GM12874 (cell line): ENCODE measurements around the gene NLRC3.

ENCODE experiments used
- TF ChIP-seq, protein P1 (sequence below): IDR thresholded peaks from 2 replicates; pipeline ENCODE4 v1.5.1; 2011; ENCODE audit warnings: low read depth, mild to moderate bottlenecking, control low read depth, low read length, moderate library complexity; ENCODE audit not compliant: insufficient read depth

The NLRC3 gene

GRCh38 chr16:3611146-3611975, 34.2 kb upstream of the NLRC3 start, which contains the start of gene SLX4:
TSS of gene SLX4 (minus strand) at chr16:3611606. CDS start at chr16:3608964, 2,642 bp downstream.
- TF ChIP-seq, protein P1, sequence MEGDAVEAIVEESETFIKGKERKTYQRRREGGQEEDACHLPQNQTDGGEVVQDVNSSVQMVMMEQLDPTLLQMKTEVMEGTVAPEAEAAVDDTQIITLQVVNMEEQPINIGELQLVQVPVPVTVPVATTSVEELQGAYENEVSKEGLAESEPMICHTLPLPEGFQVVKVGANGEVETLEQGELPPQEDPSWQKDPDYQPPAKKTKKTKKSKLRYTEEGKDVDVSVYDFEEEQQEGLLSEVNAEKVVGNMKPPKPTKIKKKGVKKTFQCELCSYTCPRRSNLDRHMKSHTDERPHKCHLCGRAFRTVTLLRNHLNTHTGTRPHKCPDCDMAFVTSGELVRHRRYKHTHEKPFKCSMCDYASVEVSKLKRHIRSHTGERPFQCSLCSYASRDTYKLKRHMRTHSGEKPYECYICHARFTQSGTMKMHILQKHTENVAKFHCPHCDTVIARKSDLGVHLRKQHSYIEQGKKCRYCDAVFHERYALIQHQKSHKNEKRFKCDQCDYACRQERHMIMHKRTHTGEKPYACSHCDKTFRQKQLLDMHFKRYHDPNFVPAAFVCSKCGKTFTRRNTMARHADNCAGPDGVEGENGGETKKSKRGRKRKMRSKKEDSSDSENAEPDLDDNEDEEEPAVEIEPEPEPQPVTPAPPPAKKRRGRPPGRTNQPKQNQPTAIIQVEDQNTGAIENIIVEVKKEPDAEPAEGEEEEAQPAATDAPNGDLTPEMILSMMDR, result no peak

- TF ChIP-seq, protein P1, result no peak
Observed at GRCh38 chr16:3610698-3611145, 33.5 kb upstream of the NLRC3 start.

- TF ChIP-seq, protein P1, result no peak
Observed at GRCh38 chr16:3609895-3610697, 32.9 kb upstream of the NLRC3 start.

DNA sequence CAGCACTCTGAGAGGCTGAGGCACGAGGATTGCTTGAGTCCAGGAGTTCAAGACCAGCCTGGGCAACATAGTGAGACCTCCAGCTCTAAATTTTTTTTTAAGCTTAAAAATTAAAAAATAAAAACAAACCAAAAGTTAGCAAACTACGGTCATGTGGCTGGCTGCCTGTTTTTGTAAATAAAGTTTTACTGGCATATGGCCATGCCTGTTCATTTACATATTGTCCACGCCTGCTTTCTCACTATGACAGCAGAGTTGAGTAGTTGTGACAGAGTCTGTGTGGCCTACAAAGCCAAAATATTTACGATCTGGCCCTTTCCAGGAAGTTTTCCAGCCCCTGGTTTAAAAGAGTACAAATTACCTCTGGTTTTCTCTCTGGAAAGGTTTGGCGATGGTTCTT, 30.9 kb upstream of the NLRC3 start:
- TF ChIP-seq, protein P1, result no peak

GRCh38 chr16:3607634-3608033, 30.4 kb upstream of the NLRC3 start:
- TF ChIP-seq, protein P1, result no peak

DNA sequence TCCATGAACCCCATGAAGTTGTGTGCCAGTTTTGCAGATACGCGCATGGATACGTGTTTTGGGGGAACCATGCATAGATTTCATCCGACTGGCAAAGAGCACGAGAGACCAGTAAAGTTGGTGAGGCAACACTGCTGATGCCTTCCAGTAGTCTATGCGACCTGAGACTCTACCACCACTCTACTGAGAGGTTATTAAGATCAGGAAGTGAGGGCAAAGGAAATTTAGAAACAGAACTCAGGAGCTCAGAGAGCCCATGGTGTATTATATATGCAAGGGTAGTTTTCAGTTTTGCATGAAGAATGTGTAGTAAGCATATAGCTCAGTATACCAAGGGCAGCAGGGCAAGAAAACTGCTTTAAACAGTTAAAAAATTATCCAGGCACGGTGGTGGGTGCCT, 30.0 kb upstream of the NLRC3 start:
- TF ChIP-seq, protein P1, result no peak

- TF ChIP-seq, protein P1, result no peak
Observed at GRCh38 chr16:3606441-3606840, 29.2 kb upstream of the NLRC3 start.
